Neuron (in vitro differentiated cells): ENCODE results near the gene LDOC1.

Experiments used
- H2AFZ ChIP-seq: one replicate; pipeline ENCODE4 v1.6.1; 2013; ENCODE audit warnings: low read depth, mild to moderate bottlenecking, inconsistent platforms, low read length, moderate library complexity
- H3K27me3 ChIP-seq: one replicate; pipeline ENCODE4 v1.6.1; 2013; ENCODE audit warnings: low read length; ENCODE audit not compliant: insufficient read depth
- H3K36me3 ChIP-seq: one replicate; pipeline ENCODE4 v1.6.1; 2013; ENCODE audit warnings: low read length; ENCODE audit not compliant: insufficient read depth
- H3K4me1 ChIP-seq: one replicate; pipeline ENCODE4 v1.6.1; 2013; ENCODE audit warnings: low read length; ENCODE audit not compliant: insufficient read depth
- H3K4me3 ChIP-seq: 2 replicates; pipeline ENCODE4 v1.5.1; 2013; ENCODE audit warnings: mild to moderate bottlenecking, low read length, moderate library complexity
- H3K9me3 ChIP-seq: one replicate; pipeline ENCODE4 v1.6.1; 2013; ENCODE audit warnings: low read length

The LDOC1 gene

GRCh38 chrX:141142946-141143345 is 34.0 kb downstream of the LDOC1 start:
- Histone ChIP-seq H2AFZ (no peak overlapping the region), H3K4me3 (no peak overlapping the region), H3K9me3 (no peaks in the 10 kb centered on the region), H3K36me3 (no peaks in the 10 kb centered on the region), H3K27me3 (no peaks in the 10 kb centered on the region), H3K4me1 (no peaks in the 10 kb centered on the region)

- H3K36me3 ChIP-seq = no peaks in the 10 kb centered on the region
- no peak overlapping the region for H3K4me3 ChIP-seq
- no peaks in the 10 kb centered on the region for H3K9me3 ChIP-seq
- H3K4me1 ChIP-seq = no peaks in the 10 kb centered on the region
- no peaks in the 10 kb centered on the region for H3K27me3 ChIP-seq
- H2AFZ ChIP-seq = no peak overlapping the region
These were observed 43.7 kb downstream of the LDOC1 start for GRCh38 chrX:141133272-141133671.

- Histone ChIP-seq H3K36me3 (no peaks in the 10 kb centered on the region), H3K9me3 (no peaks in the 10 kb centered on the region), H3K4me1 (no peaks in the 10 kb centered on the region), H3K27me3 (peaks cover 2% of the 10 kb centered on the region), H3K4me3 (no peak overlapping the region), H2AFZ (no peak overlapping the region)
These were observed 49.8 kb downstream of the LDOC1 start for GRCh38 chrX:141127146-141127545.
